ENCODE measurements around the gene IP6K1. TPM values are rescaled to one million over a fixed set of nuclear protein-coding genes. Genes with fewer than 3 reads are reported as not detected.

Gene IP6K1
- total and polyA plus RNA-seq, 2 donors (not counting 1 experiment from before 2014, with no cell fraction given), result 27.8 to 77.8 TPM

GRCh38 chr3:49719214-49719884 is 67.0 kb downstream of the IP6K1 start, which contains the start of gene AMIGO3:
TSS of gene AMIGO3 (minus strand) at chr3:49719684. CDS start at chr3:49719465, 219 bp downstream.
- peak within 1 kb of the TSS; percentile 92 for H3K27ac Mint-ChIP-seq
- ATAC-seq (ENCODE audit: low read depth), result peak; percentile 64
- H3K4me1 ChIP-seq (ENCODE audit: control insufficient read depth in 2 of 2, insufficient read depth in 2 of 2, low read length in 2 of 2), result peaks cover 17 to 33% of the 10 kb centered on the region in 2 donors
- H3K4me1 Mint-ChIP-seq, result peaks cover 40% of the 10 kb centered on the region
- TF ChIP-seq EZH2 (IDR thresholded peaks at IDR 0.05; ENCODE audit: borderline replicate concordance, insufficient read depth, low read depth, low read length, poor library complexity, severe bottlenecking) (no peak), CTCF (IDR thresholded peaks at IDR 0.05) (peak; percentile 91)
- no peaks in the 10 kb centered on the region for H3K9me3 Mint-ChIP-seq (ENCODE audit: insufficient read depth)
- peak within 1 kb of the TSS; percentile 66 to 74 for H3K27ac ChIP-seq (ENCODE audit: low read length in 2 of 2)
- peak; percentile 95 for DNase-seq
- WGBS (ENCODE audit: insufficient coverage), result under 1% methylated on average over 50 of the region's 50 CpGs
- H2AFZ ChIP-seq (ENCODE audit: insufficient read depth, low read depth, low read length, poor library complexity, severe bottlenecking), result peak within 1 kb of the TSS; percentile 66
- peak within 1 kb of the TSS; percentile 95 for H3K4me2 ChIP-seq (replicated peaks; ENCODE audit: low read depth, low read length, poor library complexity, severe bottlenecking)
- H3K79me2 ChIP-seq (ENCODE audit: control insufficient read depth, insufficient read depth, low read length), result peaks cover 4% of the 10 kb centered on the region
- H3K27me3 Mint-ChIP-seq, result no peaks in the 10 kb centered on the region
- peak within 1 kb of the TSS; percentile 79 for H3K9ac ChIP-seq (ENCODE audit: low read length)
- CTCF ChIA-PET, result interaction anchor here (0.7 to 3.2 kb wide), 16 partner anchors 12 to 221 kb away, joined by 3 to 22 read pairs (median 4); partner anchors contain the start of genes INKA1, IP6K1 and RBM6
- POLR2A ChIA-PET, result interaction anchor here (0.6 to 3.0 kb wide), 5 partner anchors 18 to 798 kb away, joined by 3 to 9 read pairs (median 4); partner anchors contain the start of gene INKA1
- H3K4me3 Mint-ChIP-seq, result peak within 1 kb of the TSS; percentile 96
- intact Hi-C loops (cut with micrococcal nuclease), result loop anchor here (1.0 kb wide), 6 partner anchors 45 to 187 kb away; partner anchors contain the start of genes APEH, INKA1, IP6K1 and TRAIP
- H3K36me3 ChIP-seq (replicated peaks in 1 of 2; ENCODE audit: control extremely low read depth in 1 of 2, control insufficient read depth in 1 of 2, extremely low read depth in 1 of 2, insufficient read depth in 2 of 2, low read length in 1 of 2), result peaks cover 0 to 23% of the 10 kb centered on the region in 2 experiments
- H4K20me1 ChIP-seq (ENCODE audit: control insufficient read depth, insufficient read depth, low read length, poor library complexity, severe bottlenecking), result no peaks in the 10 kb centered on the region
- H3K27me3 ChIP-seq (replicated peaks in 1 of 4; ENCODE audit: control extremely low read depth in 1 of 4, control insufficient read depth in 3 of 4, insufficient read depth in 4 of 4, low read length in 3 of 4), result no peaks in the 10 kb centered on the region
- peak within 1 kb of the TSS; percentile 65 to 77 (median 71) for H3K4me3 ChIP-seq (ENCODE audit: control extremely low read depth in 1 of 5, extremely low read depth in 1 of 5, insufficient read depth in 1 of 5, low read depth in 2 of 5, low read length in 4 of 5)
- H3K9me3 ChIP-seq (ENCODE audit: control extremely low read depth in 1 of 3, control insufficient read depth in 2 of 3, insufficient read depth in 1 of 3, low read length in 2 of 3), result no peaks in the 10 kb centered on the region
